Activated CD8-positive, alpha-beta memory T cell treated with anti-CD3 and anti-CD28 coated beads for 36 hours (primary cell): ENCODE measurements around the gene MOK. TPM values are rescaled to one million over a fixed set of nuclear protein-coding genes. Genes with fewer than 3 reads are reported as not detected.

ENCODE experiments used
- CTCF ChIA-PET: fragments of 350-600 bp; sonication (Branson Sonifier 250); formaldehyde crosslinking; loops from one replicate; lab custom pipeline; 2021; ENCODE audit warnings: antibody characterized with exemption; lab: Charles Lee
- POLR2A ChIA-PET: fragments of 350-600 bp; sonication (Branson Sonifier 250); formaldehyde crosslinking; loops from one replicate; lab custom pipeline; 2021; ENCODE audit warnings: antibody characterized with exemption; lab: Charles Lee
- total RNA-seq, 2 experiments: library from RNA; stranded (reverse); gene quantifications; one replicate each; pipeline ENCODE4 v1.2.3, GENCODE V29; 2021

Gene MOK
- total RNA-seq, 2 experiments from 2014 or later, result 7.8 to 9.6 TPM

- ChIA-PET POLR2A (interaction anchor here (1.0 kb wide), 1 partner anchor 37 kb away, joined by 3 read pairs; no protein-coding TSS in a partner anchor), CTCF (interaction anchor here (0.5 to 1.6 kb wide), 5 partner anchors 29 to 1509 kb away, joined by 3 to 6 read pairs (median 3); partner anchors contain the start of gene WDR20)
Measured at GRCh38 chr14:102182190-102182589, 122.8 kb downstream of the MOK start.

- POLR2A ChIA-PET, result no interaction called here
- CTCF ChIA-PET, result no interaction called here
Measured at GRCh38 chr14:102181187-102181586, 123.8 kb downstream of the MOK start.

- CTCF ChIA-PET, result interaction anchor here (0.6 kb wide), 1 partner anchor 84 kb away, joined by 3 read pairs; no protein-coding TSS in a partner anchor
- POLR2A ChIA-PET, result no interaction called here
Measured at GRCh38 chr14:102180248-102180998, 124.5 kb downstream of the MOK start.

Other genes with a start within 250 kb of the MOK start
- 1,000 to 10,000 TPM; 1,374 to 1,416 TPM for gene HSP90AA1, start 218.1 kb downstream of the MOK start, total RNA-seq
- 10 to 100 TPM; 24.8 to 30.9 TPM for gene WDR20, start 165.3 kb downstream of the MOK start, total RNA-seq
- gene ZNF839, start 14.6 kb upstream of the MOK start, total RNA-seq, result 10 to 100 TPM; 13.5 to 14.2 TPM
- gene CINP, start 57.7 kb upstream of the MOK start, total RNA-seq, result 10 to 100 TPM; 63.4 to 69.4 TPM
- 1 to 10 TPM; 8.4 to 9.7 TPM for gene TECPR2, start 57.8 kb upstream of the MOK start, total RNA-seq
- 10 to 100 TPM; 11.8 to 15.2 TPM for gene ANKRD9, start 204.6 kb upstream of the MOK start, total RNA-seq